ENCODE results near the gene C11orf16.
"Not testable (repeated sequence)": the region's sequence is repeated elsewhere in the genome, so short reads cannot be mapped to it uniquely, and the experiment has no call there.

C11orf16 gene

GRCh38 chr11:8891185-8891584 is 41.6 kb downstream of the C11orf16 start:
- not testable (repeated sequence) for DNase-seq (ENCODE audit: low read depth in 1 of 2, low spot score in 1 of 2)

DNA sequence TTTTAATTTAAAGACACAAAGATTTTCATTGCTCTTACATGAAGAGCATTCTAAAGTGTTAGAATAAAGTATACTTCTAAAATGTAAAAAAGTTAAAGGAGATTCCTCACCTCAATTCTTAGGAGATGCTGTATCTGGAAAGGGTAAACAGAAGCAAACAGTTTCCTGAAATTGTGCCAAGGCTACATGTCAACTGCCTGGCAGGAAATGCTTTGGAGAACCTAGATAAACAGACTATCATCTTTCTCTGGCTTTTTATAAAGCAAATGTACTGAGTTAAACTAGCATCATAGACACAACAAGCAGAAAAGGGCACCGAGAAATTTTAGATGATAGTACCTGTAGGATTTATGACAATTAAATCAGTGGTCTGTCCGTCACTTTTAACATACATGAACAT is 46.4 kb downstream of the C11orf16 start:
- DNase-seq (ENCODE audit: low read depth in 1 of 2, low spot score in 1 of 2) = no peak

DNA sequence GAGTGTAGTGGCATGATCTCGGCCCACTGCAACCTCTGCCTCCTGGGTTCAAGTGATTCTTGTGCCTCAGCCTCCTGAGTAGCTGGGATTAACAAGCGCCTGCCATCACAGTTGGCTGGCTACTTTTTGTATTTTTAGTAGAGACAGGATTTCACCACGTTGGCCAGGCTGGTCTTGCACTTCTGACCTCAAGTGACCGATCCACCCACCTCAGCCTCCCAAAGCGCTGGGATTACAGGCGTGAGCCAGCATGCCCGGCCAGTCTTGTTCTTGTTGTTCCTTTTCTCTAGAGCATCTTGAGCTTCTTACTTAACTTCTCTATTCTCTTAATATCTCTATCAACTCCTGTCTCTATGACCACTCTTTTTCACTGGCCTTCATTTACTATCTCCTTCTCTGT is 51.2 kb downstream of the C11orf16 start:
- DNase-seq (ENCODE audit: low read depth in 1 of 2, low spot score in 1 of 2) = not testable (repeated sequence)

DNA sequence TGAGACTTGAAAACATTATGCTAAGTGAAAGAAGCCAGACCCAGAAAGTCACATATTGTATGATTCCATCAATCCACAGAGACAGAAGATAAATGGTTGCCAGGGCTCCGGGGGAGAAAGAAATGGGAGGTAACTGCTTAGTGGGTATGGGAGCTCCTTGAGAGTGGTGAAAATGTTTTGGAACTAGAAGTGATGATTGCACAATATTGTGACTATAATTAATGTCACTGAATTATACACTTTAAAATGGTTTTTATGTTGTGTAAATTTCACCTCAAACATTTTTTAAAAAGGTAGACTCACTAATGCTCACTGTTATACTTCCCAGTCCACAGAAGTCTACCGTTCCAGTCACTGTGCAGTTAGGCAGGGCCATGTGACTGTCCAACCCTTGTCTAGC is 54.0 kb downstream of the C11orf16 start:
- DNase-seq (ENCODE audit: low read depth in 1 of 2, low spot score in 1 of 2) = no peak

DNA sequence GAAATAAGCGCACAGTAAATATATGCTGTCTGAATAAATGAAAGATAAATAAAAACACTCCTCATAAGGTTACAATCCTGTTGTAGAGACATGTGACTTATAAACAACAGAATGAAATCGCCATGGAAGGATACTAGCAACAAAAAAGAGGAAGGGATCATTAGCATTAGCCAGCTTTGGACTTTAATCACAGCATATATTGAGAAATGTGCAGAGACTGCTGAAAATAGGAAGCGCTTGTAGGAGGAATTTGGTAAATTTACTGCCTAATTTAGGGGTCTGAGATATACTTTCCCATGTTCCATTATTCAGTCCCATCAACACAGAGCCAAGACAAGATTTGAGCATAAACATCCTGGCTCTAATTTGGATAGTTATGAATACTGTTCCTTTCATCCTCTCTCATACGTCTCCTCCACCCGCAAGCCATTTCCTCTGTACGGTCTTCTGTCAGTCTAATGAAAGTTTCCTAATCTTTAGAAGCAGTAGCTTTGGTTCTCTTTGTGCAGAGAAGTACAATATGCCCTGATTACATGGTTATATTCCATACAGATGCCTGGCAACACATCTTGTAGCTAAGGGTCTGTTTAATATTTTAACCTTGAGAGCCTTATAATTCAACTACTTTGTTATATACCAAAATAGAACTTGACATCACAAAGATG is 58.9 kb downstream of the C11orf16 start:
- no peak for DNase-seq (ENCODE audit: low read depth in 1 of 2, low spot score in 1 of 2)

DNA sequence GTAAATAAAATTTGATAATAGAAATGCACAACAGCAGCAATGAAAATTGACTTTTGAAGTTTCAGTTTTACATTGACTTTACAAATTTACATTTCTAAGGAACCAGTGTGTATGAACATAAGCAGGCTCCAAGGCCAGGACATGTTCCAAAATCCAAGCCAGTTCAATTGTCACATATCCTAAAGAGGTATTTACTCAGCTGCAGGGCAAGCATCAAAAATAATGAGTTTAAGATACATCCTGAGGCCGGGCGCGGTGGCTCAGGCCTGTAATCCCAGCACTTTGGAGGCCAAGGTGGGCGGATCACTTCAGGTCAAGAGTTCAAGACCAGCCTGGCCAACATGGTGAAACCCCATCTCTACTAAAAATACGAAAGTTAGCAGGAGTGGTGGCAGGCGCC is 60.8 kb downstream of the C11orf16 start:
- no peak for DNase-seq (ENCODE audit: low read depth in 1 of 2, low spot score in 1 of 2)

GRCh38 chr11:8871171-8871775 is 61.5 kb downstream of the C11orf16 start:
- no peak for DNase-seq (ENCODE audit: low read depth in 1 of 2, low spot score in 1 of 2)

DNA sequence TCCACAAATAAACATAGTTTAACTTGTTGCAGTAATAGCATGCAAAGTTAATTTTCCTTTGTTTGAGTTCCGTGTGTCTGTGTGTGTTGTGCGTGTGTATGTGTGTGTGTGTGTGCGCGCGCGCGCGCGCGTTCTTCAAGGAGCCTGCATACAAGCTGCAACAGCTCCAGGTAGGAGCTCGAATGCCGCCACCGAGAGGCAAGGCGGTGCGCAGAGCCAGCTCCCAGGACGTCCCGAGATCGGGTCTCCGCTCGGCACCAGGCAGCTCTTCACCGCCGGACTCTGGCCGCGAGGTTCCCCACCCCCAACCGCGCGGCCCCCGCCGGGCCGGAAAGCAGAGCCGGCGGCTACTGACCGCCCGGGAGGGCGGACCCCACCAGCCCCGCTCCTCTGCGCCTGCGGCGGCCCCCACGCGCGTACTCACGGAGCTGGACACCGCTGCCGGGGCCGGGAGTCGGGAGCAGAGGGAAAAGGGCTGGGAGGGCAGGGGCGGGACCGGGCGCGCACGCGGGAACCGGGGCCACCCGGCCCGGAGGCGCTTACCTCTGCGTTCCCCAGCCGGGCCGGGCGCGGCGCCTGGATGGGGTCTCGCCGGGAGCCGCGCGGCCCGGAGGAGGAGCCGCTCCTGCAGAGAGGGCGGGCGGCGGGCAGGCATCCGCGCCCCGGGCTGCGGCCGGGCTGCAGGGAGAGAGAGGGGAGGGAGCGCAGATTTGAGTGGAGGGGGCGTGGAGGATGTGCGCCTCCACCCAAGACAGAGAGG is 62.2 kb downstream of the C11orf16 start:
- no peak for DNase-seq (ENCODE audit: low read depth in 1 of 2, low spot score in 1 of 2)
